Activated CD8-positive, alpha-beta memory T cell treated with anti-CD3 and anti-CD28 coated beads for 24 hours (primary cell): ENCODE data around the gene ZNF790.
"Not testable (repeated sequence)": the region's sequence is repeated elsewhere in the genome, so short reads cannot be mapped to it uniquely, and the experiment has no call there.

ENCODE experiments used
- DNase-seq: peaks from one replicate; pipeline ENCODE4 v3.0.0-alpha.2; 2020

Gene ZNF790

GRCh38 chr19:36837906-36838783 lies at the start of gene ZNF790:
ZNF790 (minus strand) TSS chr19:36838387; CDS start chr19:36825619, 12,768 bp downstream.
- DNase-seq = peak; percentile 93

- DNase-seq = no peak
Observed at GRCh38 chr19:36876993-36877938, 39.1 kb upstream of the ZNF790 start.

DNA sequence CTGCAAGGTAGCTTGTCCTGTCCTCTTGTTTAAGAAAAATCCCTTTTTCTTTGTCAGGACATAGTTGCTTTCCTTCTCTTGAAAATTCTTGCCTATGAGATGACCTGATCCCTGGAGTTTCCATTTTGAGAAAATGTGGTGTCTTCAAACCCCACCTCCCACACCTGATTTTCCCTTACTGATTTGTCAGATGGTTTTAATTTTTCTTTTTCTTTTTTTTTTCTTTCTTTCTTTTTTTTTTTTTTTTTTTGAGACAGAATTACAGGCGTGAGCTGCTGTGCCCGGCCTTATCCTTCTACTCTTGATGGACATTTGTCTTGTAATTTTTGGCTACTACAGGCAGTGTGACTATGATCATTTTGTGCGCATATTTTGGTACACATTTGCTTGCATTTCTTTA lies 13.7 kb upstream of the ZNF790 start:
- no peak for DNase-seq

GRCh38 chr19:36850559-36851442 lies 12.6 kb upstream of the ZNF790 start, which contains the start of gene ZNF345:
ZNF345 (plus strand) TSS chr19:36850876; CDS start chr19:36876831, 25,955 bp downstream.
- DNase-seq = peak; percentile 90

DNA sequence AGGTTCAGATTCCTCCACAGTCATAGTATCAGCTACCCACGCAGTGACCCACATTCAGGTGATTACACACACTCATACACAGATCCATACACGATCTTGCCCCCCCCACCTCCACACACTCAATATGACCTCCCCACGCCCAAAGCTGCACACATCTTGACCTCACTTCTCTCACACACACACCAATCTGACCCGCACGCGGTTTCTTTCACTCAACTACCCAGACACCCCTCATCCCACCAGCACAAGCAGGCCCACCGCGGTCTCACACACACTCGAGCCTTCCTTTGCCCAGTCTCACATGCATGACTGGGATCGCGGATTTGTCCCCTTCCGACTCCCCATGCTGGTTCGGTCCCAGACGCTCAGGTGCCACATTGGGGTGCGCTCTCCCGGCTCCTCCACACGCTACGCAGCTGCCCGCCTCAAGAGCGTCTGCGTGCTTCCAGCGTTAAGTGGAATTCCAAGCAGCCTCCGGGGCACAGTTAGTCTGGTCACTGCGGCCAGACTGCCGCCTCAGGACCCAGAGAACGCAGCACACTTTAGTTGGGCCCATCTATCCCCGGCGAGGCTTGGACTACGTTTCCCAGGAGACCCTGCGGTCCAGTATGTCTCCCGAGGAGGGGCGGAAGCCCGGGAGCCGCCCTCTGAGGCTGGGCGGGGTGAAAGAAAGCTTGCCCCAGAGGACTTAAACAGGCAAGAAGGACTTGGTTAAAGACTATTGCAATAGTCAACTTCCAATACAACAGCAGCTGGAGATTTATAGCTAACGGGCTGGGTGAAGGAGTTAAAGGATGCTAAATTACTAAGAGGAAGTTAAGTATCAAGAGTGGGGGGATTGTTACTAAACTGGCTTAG lies 11.7 kb upstream of the ZNF790 start:
- DNase-seq = peak; percentile 92

DNA sequence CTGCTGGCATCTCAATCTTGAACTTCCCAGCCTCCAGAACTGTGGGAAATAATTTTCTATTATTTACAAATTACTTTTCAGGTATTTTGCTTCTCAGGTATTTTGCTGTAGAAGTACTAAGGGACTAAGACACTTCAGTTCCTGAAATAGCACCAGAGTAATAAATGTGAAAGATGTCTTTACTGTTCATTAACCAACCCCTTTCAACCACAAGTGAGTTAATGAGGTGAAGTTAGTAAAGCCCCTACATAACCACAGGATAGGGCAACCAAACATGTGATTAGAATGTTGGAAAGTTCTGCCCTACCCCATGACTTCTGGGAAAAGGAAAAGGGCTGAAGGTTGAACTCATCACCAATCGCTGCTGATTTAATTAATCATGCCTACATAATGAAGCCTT lies 9.8 kb upstream of the ZNF790 start:
- DNase-seq = no peak

GRCh38 chr19:36838784-36839324 lies 667 bp upstream of the ZNF790 start:
- DNase-seq = no peak

GRCh38 chr19:36837176-36837905 lies 846 bp downstream of the ZNF790 start:
- DNase-seq = no peak

DNA sequence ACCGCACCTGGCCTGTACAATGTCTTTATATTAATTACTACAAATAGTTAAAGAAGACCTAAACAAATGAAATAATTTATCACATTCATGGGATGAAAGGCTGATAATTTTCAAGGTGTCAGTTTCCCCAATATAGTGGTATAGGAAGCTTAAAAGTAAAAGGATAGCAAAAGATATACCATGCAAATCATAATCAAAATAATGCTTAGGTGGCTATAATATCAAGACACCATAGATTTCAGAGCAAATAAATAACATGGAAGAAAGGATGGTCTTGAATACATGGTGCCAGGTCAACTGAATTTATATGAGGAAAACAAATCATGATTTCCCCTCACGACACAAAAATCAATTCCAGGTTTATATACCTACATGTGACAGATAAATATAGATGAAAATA lies 4.8 kb downstream of the ZNF790 start:
- no peak for DNase-seq

DNA sequence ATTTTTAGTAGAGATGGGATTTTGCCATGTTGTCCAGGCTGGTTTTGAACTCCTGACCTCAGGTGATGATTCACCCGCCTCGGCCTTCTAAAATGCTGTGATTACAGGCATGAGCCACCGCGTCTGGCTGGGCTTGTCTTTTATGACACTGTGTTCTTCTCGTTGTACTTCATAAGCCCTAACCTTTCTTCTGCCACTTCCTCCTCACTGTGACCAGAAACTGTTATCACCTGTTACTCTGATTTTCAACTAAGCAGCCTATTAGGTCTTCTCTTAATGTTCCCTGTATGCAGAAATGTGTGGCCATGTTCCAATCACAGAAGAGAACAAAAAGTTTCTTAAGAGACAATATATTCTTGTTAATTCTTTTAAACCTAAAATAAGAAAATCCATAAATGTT lies 16.4 kb downstream of the ZNF790 start:
- no peak for DNase-seq

- DNase-seq = no peak
Observed at GRCh38 chr19:36819130-36819630, 19.0 kb downstream of the ZNF790 start.

DNA sequence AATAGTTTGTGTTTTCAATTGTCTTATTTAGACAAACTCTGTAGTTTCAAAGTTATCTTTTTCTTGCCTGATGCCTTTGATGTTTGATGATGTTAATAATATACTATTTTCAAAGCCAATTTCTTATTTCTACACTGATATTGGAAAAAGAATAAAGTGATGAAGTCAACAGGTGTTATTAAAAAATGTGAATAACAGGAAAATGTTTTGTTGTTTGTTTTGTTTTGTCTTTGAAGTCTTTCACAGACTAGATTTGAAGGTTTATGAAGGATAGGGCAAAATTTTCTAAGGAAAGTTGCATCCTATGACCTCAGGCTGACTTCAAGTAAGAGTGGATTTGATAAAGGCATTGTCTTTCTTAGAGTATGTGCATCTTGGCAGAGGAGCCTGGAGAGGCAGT lies 31.2 kb downstream of the ZNF790 start:
- no peak for DNase-seq

- DNase-seq = no peak
Observed at GRCh38 chr19:36805364-36805763, 32.8 kb downstream of the ZNF790 start.

- DNase-seq = no peak
Observed at GRCh38 chr19:36797786-36798108, 40.4 kb downstream of the ZNF790 start.

DNA sequence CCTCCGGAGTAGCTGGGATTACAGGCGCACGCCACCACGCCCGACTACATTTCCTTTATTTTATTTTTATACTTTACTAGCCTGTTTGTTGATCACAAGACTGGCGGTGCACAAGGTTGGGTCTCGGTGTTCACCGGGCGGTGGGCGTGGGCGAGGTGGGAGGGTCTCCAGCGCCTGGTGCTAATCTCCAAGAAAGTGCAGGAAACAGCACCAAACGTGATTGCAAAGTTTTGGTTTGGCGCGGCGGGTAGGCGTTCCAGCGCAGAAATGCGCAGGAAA lies 41.5 kb downstream of the ZNF790 start:
- no peak for DNase-seq

DNA sequence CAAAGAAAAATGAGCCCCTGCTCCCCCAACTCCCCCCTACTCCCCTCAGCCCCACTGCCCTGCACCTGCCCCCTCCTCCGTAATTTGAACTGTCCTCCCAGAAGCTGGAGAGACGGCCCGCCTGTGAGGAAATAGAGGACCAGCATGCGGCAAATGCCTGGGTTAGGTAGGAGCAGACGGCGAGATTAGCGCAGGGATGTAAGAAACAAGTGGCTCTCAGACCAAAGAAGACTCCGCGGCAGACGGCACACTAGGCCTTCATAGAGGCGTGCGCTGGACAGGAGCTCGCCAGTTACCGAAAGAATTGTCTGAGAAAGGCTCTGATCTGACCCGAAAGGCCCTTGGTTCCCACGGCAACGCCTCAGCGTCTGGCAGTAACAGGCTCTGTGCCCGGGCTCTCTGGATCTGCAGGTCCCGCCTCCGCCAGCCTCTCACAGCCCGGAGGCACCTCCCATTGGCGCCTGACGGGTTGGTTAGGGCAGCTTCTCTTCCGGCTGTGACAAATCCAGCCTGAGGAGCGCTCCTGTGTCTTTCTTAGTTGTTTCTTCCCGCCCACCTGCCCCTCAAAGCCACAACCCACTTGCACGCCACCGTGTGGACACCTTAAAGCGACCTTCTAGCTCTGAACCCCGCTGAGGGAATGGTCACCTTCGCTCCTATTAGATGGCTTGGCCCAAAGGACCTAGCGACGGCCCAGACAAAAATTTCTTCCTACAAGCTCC lies 46.6 kb downstream of the ZNF790 start:
- not testable (repeated sequence) for DNase-seq

- no peak for DNase-seq
Observed at GRCh38 chr19:36775768-36776167, 62.4 kb downstream of the ZNF790 start.

DNA sequence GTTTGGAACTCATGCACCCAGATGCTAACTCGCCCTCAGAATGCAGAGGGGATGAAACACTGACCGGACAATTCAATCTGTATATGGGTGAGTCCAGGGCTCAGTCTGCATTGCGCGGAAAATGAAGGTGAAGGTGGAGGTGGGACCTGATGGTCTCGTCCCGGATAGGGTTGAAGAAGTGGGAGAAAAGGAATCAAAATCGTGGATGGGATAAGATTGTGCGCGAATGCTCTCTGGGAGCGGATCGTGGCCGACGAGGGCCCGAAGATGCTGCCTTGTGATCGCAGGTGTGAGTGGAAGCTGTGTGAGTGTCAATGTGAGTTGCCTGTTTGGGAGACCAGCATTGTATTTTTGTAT lies 65.0 kb downstream of the ZNF790 start:
- DNase-seq = no peak

GRCh38 chr19:36772311-36773222 lies 65.6 kb downstream of the ZNF790 start, which contains the start of gene ZNF850:
ZNF850 (minus strand) TSS chr19:36772807; CDS start chr19:36762606, 10,201 bp downstream.
- peak; percentile 99 for DNase-seq
